ENCODE measurements around the gene LRRC8C.

DNA sequence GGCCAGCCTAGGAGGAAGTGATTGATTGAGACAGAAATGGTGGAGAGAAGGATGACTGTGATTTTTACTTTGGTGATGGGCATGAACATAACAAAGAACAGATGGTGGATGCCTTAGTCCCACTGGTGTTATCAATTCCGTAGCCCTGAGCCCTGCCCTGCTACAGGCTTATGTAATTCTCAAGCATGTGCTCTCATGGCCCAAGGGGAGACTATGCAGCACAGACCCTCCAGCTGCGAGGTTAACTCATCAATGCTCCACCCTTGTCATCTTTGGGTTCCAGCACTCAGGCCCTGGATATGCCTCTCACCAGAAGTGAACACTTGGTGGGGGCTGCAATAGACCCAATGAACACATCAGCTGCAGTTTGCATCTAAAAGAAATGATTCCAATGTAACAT is 125.2 kb downstream of the LRRC8C start:
- TF ChIP-seq CTCF (IDR thresholded peaks at IDR 0.05 in 8 of 11, conservative IDR thresholded peaks at IDR 0.05 in 3 of 11), result no peak
- no peak for TF ChIP-seq POLR2A (IDR thresholded peaks at IDR 0.05)
- no peak for TF ChIP-seq POLR2AphosphoS5 (IDR thresholded peaks at IDR 0.05)

Data from spleen (tissue), 7 donors.